ENCODE results near the gene SKAP1.
A peak's percentile ranks its signal among the peaks of the same experiment; 100 is the strongest.
"Not testable (repeated sequence)": the region's sequence is repeated elsewhere in the genome, so short reads cannot be mapped to it uniquely, and the experiment has no call there.

The SKAP1 gene

DNA sequence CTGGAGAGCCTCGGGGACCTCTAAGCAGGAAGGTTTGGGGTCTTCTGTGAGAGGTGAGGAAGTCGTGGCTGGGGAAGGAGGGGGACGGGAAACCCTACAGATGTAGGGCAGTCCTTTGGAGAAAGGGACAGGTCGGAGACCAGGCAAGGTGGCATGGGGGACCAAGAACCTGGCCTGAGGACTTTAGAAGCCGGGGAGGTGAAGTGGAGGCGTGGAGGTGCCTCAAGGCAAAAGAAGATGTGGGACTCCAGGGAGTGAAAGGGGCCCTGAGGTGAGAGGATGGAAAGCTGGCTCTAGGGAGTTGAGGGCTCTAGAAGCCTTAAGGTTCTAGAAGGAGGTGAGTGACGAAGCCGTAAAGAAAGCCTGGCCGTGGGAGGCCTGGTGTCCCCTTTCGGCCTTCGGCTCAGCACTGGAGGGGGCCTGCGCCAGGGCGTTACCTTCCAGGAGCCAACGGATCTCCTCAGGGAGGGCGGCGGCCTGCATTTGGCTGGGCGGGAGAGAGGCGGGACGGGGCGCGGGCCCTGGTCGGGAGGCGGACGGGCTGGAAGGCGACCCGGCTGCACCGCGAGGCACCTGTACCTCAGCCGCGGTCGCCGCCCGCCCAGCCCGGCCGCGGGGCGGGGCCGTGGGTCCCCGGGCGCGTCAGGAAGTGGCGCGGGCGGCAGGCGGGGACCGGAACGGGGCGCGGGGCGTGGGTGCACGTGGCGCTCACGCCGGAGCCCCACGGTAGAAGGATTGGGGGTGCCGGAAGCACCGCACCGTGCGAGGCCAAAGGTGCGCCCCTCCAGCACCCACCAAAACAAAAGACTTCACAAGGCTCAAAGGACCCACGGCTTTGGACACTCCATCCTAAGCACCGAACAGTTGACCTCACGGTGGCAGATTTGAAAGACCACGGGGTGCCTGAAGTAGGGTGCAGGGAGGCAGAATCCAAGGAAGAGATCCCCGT is at the start of gene SKAP1:
SKAP1 (minus strand) TSS at position 577 of the 949 bp plus-strand sequence.
- peak; percentile 18 to 48 for DNase-seq (ENCODE audit: low read depth in 2 of 2)

DNA sequence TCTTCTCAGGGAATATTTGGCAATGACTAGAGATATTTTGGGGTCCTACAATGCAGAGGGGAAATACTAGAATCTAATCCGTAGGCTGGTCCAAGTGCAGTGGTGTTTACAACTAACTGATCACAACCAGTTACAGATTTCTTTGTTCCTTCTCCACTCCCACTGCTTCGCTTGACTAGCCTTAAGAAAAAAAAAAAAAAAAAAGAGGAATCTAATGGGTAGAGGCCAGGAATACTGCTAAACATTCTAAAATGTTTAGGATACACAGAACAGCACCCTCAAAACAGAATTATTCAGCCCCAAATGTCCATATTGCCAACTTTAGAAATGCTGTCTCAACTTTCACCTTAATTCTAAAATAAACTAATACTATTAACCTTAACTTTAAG is 49.0 kb upstream of the SKAP1 start:
- DNase-seq (ENCODE audit: low read depth in 2 of 2): no peak

DNA sequence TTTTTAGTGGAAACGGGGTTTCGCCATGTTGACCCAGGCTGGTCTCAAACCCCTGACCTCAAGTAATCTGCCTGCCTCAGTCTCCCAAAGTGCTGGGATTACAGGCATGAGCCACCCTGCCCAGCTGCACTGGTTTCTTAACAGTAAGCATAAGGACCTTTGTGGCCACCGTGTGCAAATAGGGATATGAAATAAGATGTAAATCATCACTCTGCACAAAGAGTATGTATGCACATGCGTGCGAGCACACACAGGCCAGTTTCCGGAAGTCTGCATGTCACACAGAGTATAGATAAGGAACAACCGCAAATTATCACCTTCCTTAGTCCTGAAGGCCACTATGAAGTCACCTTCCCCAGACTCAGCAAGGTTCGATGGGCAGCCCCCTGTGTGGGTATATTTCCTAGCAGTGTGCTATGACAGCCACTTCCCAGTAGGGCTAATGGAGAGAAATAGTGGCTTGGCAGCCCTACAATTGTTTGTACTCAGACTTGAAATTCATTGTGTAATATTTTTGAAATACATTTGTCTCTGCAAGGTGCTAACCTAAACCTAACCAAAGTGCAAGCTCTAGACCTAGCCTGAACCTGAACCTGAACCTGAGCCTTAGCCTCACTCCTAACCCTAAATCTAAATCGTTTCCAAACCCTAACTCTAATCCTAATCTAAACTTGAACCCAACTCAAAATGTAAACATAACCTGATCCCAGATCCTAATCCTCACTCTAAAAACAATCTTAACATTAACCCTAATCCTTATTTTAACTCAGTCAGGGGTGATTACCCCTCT is 48.4 kb upstream of the SKAP1 start:
- no peak for DNase-seq (ENCODE audit: low read depth in 2 of 2)

DNA sequence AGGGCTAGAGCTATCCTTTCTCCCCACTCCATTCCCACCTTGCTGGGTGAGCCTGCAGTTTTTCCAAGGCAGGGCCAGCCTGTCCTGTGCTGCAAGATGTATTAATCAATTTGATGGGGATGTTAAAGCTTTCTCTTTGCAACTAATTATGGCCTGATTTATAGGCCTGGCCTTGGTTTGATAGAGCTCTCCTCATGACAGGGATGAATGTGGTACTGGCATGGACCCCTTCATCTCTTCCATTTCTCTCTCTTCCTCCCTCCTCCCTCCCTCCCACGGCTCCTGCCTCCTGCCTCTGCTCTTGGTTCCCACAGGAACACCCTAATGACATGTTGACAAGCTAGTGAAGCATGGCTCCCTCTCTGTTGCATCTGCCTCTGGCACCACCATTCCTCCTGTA is 47.2 kb upstream of the SKAP1 start:
- no peak for DNase-seq (ENCODE audit: low read depth in 2 of 2)

DNA sequence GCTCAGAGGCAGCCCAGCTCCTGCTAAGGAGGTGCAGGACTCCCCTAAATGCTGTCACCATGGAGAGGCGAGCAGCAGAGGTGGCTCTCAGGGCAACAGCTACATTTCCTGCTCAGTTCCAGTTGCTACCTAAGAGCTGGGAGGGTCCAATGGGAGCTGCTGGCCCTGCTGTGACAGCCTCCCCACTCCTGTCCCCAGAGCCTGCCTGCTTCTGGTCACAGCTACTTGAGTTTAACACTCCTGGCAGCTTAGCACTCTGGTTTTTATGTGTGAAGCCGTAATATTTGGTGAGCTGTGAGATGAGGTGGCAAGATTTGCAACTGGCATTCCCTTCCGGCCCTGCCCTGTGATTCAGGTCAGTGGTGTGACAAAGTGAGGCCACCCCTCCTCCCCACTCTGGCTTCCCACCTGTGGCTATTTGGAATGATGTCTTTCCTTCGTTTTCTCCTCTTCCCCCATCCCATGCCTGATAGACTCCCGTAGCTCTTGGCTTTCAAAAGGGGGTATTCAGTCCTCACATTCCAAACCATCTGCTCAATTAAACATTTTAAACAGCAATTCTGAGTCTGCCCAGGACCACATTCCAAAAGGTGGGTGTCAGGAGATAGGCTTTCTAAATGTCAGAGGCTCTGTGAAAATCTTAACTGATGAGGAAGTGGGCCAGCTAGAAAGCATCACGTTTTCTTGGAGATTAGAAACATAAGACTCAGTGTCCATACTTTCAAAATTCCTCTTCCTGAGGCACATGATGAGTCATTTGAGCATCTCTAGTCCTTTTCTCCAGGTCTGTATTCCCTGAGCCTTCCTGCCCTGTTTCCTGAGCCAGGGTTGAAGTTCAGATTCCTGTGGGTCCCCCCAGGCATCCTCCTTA is 42.6 kb upstream of the SKAP1 start:
- DNase-seq (ENCODE audit: low read depth in 2 of 2): no peak

DNA sequence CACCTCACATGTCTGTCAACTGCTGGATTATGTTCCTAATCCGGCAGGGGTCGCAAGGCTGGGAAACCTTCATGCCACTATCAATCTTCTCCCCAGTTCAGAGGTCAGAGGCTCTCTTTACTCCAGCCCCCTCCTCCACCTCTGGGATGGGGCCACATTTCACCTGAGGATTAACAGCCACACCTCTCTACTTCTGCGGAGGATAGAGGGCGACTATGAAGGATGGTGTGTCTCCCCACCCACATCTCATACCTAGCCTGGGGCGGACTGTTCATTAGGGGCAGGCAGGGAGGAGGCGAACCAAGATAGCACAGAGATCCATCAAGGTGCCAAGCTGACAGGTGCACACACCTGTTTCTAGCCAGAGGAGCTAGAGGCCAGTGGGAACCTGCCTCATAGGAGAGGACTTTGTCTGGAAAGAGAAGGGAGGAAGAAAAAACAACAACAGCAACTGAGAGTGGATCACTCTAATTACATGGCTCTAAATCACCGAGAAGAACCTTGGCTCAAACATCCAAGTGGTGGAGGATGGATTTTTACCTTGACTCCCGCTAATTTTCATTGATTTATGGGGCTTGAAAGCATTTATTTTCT is 41.9 kb upstream of the SKAP1 start:
- DNase-seq (ENCODE audit: low read depth in 2 of 2): no peak

DNA sequence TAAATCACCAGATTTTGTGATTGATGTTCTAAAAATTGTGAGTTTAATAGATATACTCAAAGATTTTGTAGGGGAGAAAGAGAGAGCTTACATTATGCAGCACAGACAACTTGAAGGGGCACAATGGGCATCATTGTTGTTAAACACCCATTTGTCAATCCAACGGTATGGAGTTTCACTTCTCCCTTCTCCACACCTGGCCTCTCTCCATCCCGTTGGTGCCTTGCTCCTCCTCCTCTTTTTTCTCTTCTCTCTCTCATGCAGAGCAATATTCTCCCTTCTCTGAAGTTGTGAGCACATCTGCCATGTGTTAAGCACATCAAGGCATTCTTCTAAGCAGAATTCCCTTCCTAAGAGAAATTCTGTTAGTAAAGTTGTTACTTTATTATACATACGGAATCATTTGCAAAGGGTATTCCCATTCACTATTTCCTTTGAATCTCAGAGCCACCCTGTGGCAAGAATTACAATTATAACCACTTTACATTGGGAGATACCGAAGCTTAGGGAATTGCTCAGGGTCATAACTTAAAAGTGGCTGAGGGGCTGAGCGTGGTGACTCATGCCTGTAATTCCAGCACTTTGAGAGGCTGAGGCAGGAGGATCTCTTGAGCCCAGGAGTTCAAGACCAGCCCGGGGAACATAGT is 40.5 kb upstream of the SKAP1 start:
- DNase-seq (ENCODE audit: low read depth in 2 of 2): no peak

DNA sequence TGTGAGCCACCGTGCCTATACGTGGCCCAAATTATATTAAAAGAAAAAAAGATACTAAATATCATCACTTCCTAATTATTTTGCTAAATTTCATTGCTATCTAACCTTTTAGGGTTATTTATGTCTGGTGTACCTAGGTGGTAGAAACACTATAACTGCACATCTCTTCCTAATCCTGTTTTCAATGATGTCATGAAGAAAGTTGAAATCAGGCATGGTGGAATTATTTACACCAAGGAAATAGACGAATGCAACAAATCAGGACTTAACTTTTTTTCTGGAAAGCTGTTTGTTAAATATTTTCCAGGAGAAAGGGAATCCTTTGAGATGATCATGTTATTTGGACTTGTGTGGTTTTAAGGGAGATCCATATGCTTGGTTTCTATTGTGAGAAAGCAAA is 39.2 kb upstream of the SKAP1 start:
- DNase-seq (ENCODE audit: low read depth in 2 of 2): no peak

DNA sequence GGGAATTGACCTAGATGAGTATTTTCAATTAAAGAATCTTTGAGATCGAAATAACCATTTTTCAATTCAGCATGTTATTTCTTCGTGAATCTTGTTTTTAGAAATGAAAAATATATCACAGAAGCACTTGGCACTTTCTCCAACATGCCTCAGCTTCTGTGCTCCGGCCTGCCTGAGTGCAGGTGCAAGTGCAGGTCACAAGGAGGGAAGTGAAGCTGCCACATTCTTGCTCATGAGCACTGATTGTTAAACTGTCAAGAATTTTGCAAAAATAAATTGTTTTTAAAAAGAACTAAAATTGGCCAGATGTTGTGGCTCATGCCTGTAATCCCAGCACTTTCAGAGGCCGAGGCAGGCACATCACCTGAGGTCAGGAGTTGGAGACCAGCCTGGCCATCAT is 38.3 kb upstream of the SKAP1 start:
- no peak for DNase-seq (ENCODE audit: low read depth in 2 of 2)

DNA sequence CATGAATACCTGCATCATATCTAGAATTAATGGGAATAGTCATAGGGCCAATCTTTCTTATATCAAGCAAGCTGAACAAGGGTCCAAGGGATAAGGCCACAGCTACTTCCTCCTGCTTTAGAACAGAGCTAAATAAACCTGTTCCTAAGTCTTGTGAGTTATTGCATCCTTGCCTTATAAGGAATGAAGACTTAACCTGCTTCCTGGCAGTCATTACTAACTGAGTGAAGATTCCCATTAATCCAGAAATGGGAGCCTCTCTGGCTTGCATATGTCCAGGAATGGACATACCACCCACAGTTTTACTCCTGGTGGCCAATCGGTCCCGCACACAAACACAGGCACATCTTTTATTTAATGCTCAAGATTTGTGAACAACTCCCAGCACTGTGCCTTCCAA is 35.9 kb upstream of the SKAP1 start:
- no peak for DNase-seq (ENCODE audit: low read depth in 2 of 2)

DNA sequence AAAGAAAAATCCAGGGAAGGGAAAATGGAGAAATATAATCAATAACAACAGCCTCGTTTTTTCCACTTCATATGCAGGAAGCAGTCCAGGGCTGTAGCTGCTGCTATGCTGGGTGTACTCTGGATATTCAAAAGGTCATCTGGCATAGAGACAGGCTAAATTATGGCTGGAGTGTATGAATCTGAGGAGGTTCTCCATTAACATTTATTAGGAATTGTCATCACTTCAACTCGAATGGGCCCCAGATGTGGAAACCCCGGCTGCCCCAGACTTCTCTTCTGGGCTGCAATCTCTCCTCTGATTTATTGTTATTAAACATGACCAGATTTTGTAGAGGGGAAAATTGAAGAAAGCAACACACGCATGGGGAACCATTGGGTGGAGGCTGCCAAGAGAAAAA is 33.5 kb upstream of the SKAP1 start:
- no peak for DNase-seq (ENCODE audit: low read depth in 2 of 2)

DNA sequence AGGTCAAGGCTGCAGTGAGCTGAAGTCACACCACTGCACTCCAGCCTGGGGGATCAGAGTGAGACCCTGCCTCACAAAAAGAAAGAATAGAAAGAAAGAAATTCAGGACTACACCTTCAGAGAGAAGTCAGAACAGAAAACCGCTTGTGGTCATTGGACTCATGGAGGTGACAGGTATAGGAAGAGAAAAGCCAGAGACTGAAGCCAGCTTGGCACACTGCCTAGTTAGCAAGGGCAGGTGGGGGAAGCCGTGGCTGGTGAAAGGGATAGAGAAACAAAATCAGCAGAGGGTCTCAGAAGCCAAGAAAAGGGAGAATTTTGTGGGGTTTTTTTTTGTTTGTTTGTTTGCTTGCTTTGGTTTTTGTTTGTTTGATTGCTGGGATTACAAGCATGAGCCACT is 32.9 kb upstream of the SKAP1 start:
- DNase-seq (ENCODE audit: low read depth in 2 of 2): no peak

DNA sequence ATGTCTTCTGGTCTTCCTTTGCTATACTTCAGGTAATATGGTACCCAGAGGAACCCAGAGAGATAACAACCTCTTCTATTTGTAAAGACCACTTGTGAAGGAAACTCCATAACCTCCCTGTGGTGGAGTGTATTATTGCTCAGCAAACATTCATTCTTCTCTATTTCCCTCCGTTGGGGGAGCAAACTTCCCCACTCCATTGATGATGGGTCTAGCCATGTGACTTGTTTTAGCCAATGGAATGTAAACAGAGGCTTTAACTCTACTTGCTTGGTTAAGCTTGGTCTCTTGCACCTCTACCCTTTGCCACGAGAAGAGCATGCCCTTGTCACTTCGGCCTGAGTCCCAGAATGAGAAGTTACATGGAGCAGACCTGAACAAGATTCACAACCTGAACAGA is 30.0 kb upstream of the SKAP1 start:
- no peak for DNase-seq (ENCODE audit: low read depth in 2 of 2)

DNA sequence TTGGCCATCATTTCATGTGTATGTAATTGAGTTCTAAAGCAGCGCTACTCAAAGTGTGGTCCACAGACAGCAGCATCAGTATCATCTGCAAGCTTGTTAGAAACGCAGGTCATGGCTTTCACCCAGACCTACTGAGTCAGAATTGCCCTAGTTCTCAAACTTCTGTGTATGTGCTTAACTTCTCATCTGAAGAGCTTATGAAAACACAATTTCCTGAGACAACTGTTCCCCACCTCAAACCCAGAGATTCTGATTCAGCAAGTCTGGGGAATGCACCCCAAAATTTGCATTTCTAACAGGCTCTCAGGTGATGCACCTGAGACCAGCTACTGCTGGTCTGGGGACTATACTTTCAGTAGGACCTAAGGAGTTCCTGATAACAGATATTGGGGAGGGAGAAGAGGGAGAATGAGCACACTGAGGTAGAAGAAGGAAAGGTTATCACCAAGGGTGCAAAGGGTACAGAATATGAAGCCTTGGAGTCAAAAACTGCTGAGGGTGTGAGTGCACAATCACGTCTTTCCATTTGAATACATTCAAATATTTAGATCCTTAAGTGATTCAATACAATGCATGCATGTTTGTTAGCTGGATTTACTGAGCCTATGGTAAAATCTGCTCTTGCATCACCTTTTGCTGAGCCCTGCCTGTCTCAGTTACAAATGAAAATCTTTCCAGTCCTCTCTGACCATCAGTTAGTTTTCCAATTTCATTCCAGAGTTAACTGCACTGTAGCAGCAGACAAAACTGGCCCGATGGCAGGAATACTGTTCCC is 29.2 kb upstream of the SKAP1 start:
- DNase-seq (ENCODE audit: low read depth in 2 of 2): no peak

DNA sequence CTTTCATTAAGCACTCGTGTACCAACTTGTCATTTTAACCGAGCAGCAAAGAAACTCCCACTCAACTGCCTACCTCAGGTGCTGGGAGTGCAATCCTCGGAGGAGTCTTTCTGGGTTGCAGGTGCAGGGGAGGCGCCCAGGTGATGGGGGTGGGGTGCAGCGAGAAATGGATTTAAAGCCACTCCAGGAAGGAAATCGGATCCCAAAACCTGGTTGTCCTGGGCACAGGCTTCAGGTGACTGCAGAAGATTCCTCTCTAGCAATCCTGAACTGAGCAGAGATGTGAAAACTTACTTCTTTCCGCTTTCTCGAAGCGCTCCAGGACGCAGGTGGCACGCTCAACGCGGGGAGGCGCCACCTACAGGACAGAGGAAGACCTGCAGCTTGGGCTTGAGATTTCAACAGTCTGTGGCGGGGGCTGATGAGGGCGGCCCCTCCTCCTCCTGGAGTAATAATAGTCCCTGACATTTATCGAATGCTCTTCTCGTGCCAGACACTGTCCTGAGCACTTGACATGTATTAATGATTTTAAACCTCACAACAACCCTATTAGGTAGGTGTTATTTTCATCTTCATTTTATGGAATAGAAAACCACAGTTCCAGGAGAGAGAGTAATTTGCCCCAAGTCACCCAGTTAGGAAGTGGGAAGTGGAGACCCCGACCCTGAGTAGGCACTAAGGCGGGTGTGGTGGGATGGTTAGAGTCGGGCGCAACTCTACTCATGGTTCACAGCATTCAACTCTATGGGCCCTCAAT is 27.2 kb upstream of the SKAP1 start:
- peak; percentile 49 to 62 for DNase-seq (ENCODE audit: low read depth in 2 of 2)

DNA sequence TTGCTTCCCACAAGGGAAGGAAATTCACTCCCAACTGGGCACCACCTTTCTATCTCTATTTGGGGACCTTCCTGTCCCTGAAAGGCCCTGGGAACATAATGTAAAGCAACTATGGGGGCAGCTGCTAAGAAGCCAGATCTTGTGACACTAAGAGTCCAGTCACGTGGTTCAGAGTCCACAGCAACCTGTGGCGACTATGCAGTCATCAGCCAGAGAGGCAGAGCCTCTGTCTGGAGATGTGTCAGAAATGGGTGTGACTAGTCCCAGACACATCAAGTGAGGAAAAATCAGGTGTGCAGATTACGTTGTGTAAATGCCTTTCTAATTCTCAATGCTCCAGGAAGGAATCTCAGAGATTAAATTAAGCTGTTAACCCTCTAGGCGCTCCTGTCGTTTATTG is 26.6 kb upstream of the SKAP1 start:
- no peak for DNase-seq (ENCODE audit: low read depth in 2 of 2)

DNA sequence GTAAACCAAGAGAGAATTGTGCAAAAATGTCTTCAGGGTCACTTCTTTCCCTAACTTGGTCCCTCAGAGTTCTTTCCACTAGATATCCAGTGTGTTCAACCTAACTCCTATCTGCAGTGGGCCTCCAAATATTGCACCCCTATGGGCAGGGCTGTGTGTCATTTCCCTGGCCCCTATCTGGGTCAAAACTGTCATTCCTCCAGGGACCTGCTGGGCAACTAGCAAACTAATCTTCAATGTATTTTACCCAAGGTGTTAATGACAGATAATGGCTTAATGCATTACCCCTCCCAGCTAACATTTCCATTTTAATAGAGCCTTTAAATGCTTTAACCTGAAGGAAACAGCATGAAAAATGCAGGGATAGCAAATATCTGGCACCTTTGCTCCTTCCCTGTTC is 25.8 kb upstream of the SKAP1 start:
- no peak for DNase-seq (ENCODE audit: low read depth in 2 of 2)

DNA sequence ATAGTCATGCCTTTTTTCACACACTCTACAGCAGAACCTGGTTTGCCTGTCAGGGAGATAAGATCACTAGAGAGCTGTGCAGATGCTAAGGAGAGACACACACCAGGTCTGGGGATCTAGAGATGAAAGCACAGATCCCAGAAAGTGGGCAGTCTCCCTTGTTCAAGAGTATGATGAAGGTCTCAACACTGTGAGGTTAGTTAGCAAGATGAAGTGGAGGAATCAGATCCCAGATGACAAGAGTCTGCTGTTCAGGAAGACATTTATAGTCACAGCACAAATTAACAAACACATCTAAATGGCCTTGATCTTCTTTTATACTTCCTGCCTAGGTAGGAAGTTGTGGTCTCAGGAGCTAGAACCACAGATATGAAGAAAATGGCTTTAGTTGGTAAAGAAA is 23.4 kb upstream of the SKAP1 start:
- no peak for DNase-seq (ENCODE audit: low read depth in 2 of 2)

DNA sequence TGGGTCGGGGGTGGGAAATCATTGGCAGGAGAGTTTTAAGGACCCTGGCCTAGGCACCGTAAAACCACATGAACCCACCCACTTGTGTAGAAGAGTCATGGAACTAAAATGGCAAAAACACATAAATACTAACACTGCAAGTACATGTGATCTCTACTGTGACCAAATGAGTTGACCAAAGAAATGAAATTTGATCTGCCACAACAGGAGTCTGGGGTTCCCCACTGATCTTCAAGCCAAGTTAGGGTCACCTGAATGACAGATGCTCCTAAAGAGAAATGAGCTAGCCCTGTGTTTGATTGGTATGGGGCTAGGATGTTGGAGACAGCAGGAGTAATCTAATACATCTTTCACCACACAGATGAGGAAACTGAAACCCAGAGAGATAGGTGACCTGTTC is 21.5 kb upstream of the SKAP1 start:
- DNase-seq (ENCODE audit: low read depth in 2 of 2): no peak

DNA sequence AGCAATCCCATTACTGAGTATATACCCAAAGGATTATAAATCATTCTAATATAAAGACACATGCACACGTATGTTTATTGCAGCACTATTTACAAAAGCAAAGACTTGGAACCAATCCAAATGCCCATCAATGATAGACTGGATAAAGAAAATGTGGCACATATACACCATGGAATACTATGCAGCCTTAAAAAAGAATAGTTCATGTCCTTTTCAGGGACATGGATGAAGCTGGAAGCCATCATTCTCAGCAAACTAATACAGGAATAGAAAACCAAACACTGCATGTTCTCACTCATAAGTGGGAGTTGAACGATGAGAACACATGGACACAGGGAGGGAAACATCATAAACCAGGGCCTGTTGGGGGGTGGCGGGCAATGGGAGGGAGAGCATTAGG is 19.3 kb upstream of the SKAP1 start:
- not testable (repeated sequence) for DNase-seq (ENCODE audit: low read depth in 2 of 2)

All from stimulated activated CD8-positive, alpha-beta memory T cell treated with anti-CD3 and anti-CD28 coated beads, Interleukin-2, amount 100 ng/mL, for 1 hour (primary cell).